GM12892 (cell line): ENCODE results near the gene KCNJ4.

Experiments used
- POLR2A ChIP-seq: IDR thresholded peaks from 2 replicates; pipeline ENCODE4 v1.6.1; 2011; ENCODE audit warnings: low read depth, low read length, control low read depth
- TAF1 ChIP-seq: IDR thresholded peaks from 2 replicates; pipeline ENCODE4 v1.6.1; 2011; ENCODE audit warnings: low read depth, mild to moderate bottlenecking, control low read depth, low read length, borderline replicate concordance

DNA sequence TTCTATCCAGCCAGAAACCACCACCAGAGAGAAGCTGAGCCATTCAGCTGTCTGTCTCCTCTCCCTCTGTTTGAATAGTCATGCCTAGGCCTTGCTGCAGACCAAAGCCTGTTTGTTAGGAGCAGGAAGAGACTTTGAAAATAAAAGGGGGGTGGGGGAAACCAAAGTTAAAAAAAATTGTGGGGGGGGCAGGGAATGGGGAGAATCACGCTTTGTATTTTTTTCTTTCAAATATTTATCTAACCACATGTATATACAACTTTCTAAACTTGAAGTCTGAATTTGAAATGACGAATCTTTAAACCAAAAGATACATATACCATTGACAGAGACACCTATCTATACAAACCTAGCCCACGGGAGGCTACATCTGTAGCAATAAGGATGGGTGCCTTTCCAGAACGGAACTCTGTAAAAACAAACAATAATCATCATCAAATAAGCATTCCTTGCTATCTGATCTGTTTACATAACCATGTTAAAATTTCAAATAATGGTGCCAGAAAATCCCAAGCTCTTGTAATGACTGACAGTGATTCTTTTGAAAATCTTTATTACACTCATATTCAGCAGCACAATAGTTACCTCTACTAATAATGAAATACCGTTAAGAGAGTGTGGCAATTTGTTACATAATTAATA lies 36.8 kb upstream of the KCNJ4 start:
- TF ChIP-seq POLR2A, result no peak
- no peak for TF ChIP-seq TAF1
